Naive thymus-derived CD8-positive, alpha-beta T cell (primary cell): ENCODE data around the gene CALN1. TPM values are rescaled to one million over a fixed set of nuclear protein-coding genes. Genes with fewer than 3 reads are reported as not detected.
"Not testable (repeated sequence)": the region's sequence is repeated elsewhere in the genome, so short reads cannot be mapped to it uniquely, and the experiment has no call there.

ENCODE experiments used
- ATAC-seq, 2 donors: fragments of 150-1000 bp; cut with Tn5 transposase in 1 of 2; sonication (Bioruptor Pico), chemical (Tn5 transposase) in 1 of 2; 1 replicate in 1 of 2; 2 replicates in 1 of 2; pipeline ENCODE4 v1.10.0; 2021; ENCODE audit warnings: mild to moderate bottlenecking in 2 of 2, moderate library complexity in 2 of 2
- POLR2A ChIA-PET: fragments of 350-600 bp; sonication (Branson Sonifier 250); formaldehyde crosslinking; loops from one replicate; lab custom pipeline; 2021; ENCODE audit warnings: antibody characterized with exemption; lab: Charles Lee
- DNase-seq, 10 donors: peaks; one replicate each; pipeline versions ENCODE4 v3.0.0 to v3.0.0-alpha.2; 2020 to 2022
- H3K27ac Mint-ChIP-seq, 10 donors: one replicate each; pipeline ENCODE4 v1.8.0; 2020 to 2022; ENCODE audit warnings: mild to moderate bottlenecking in 10 of 10, mixed read lengths in 10 of 10, moderate library complexity in 4 of 10, inconsistent platforms in 1 of 10
- H3K27me3 Mint-ChIP-seq, 5 donors: one replicate each; pipeline ENCODE4 v1.8.0; 2021 to 2022; ENCODE audit warnings: mixed read lengths in 5 of 5
- H3K36me3 Mint-ChIP-seq, 3 donors: one replicate each; pipeline ENCODE4 v1.8.0; 2020 to 2022; ENCODE audit warnings: mixed read lengths in 3 of 3, mild to moderate bottlenecking in 2 of 3, inconsistent platforms in 1 of 3
- H3K4me1 Mint-ChIP-seq, 4 donors: one replicate each; pipeline ENCODE4 v1.8.0; 2021 to 2022; ENCODE audit warnings: mixed read lengths in 4 of 4
- H3K4me3 Mint-ChIP-seq, 10 donors: one replicate each; pipeline ENCODE4 v1.8.0; 2020 to 2022; ENCODE audit warnings: mild to moderate bottlenecking in 10 of 10, mixed read lengths in 10 of 10, moderate library complexity in 6 of 10, inconsistent platforms in 1 of 10
- H3K9me3 Mint-ChIP-seq, 9 donors: one replicate each; pipeline ENCODE4 v1.8.0; 2020 to 2022; ENCODE audit warnings: mixed read lengths in 9 of 9, mild to moderate bottlenecking in 3 of 9, inconsistent platforms in 1 of 9, moderate library complexity in 1 of 9
- polyA plus RNA-seq, 3 donors: library from polyadenylated mRNA; unstranded; fragments of 300-500 nt; fragmentation: Illumina TruSeq; gene quantifications; one replicate each; pipeline ENCODE4 v1.2.3, GENCODE V29; 2021
- total RNA-seq, 8 experiments: library from RNA in 2 of 8; stranded (reverse) in 2 of 8; gene quantifications; one replicate each; pipeline ENCODE4 v1.2.3 and lab custom pipeline; 2021 to 2026

The CALN1 gene
- total and polyA plus RNA-seq, 5 experiments from 2014 or later, result 0.15 TPM; not detected in 4

- no peaks in the 10 kb centered on the region for H3K4me1 Mint-ChIP-seq
Measured at GRCh38 chr7:71942115-71942514, 470.0 kb downstream of the CALN1 start.

GRCh38 chr7:71937840-71938371 lies 474.2 kb downstream of the CALN1 start:
- Mint-ChIP-seq H3K4me1 (peaks cover 0 to 2% (median 0%) of the 10 kb centered on the region in 4 donors), H3K9me3 (peaks cover 0 to 36% (median 10%) of the 10 kb centered on the region in 9 donors), H3K27me3 (no peaks in the 10 kb centered on the region), H3K4me3 (no peak overlapping the region), H3K36me3 (peaks cover 0 to 11% (median 0%) of the 10 kb centered on the region in 3 donors), H3K27ac (no peak overlapping the region)
- POLR2A ChIA-PET, result no interaction called here
- DNase-seq (no peak), ATAC-seq (no peak)

More at GRCh38 chr7:71942115-71942514, 470.0 kb downstream of the CALN1 start:
- peaks cover 0 to 16% (median under 1%) of the 10 kb centered on the region in 9 donors for H3K9me3 Mint-ChIP-seq
- DNase-seq (no peak), ATAC-seq (no peak)
- H3K27ac Mint-ChIP-seq, result no peak overlapping the region
- H3K27me3 Mint-ChIP-seq, result no peaks in the 10 kb centered on the region
- no peak overlapping the region for H3K4me3 Mint-ChIP-seq
- no peaks in the 10 kb centered on the region for H3K36me3 Mint-ChIP-seq
- POLR2A ChIA-PET, result no interaction called here

DNA sequence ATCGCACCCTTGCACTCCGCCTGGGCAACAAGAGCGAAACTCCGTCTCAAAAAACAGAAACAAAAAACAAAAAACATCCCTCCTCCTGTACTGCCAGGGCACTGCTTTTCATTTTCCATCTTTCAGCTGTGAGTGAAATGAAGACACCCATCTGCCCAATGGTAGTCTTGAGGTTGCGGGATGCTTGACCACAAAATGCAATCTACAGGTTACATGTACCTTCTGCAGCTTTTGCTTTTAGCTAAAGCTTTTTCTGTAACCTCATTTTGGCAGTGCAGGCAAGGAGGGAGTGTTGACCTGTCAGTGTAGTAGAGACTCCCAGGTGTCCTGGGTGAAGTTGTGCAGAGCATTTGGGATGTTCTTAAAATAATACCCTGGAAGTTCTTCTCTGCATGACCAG lies 476.5 kb downstream of the CALN1 start:
- Mint-ChIP-seq H3K27me3 (no peaks in the 10 kb centered on the region), H3K9me3 (peaks cover 0 to 37% (median 10%) of the 10 kb centered on the region in 9 donors)

GRCh38 chr7:71933426-71933825 lies 478.7 kb downstream of the CALN1 start:
- Mint-ChIP-seq H3K4me1 (peaks cover 0 to 2% (median 0%) of the 10 kb centered on the region in 4 donors), H3K36me3 (peaks cover 0 to 11% (median 0%) of the 10 kb centered on the region in 3 donors), H3K27me3 (no peaks in the 10 kb centered on the region), H3K9me3 (peaks cover 0 to 35% (median 18%) of the 10 kb centered on the region in 9 donors), H3K4me3 (no peak overlapping the region), H3K27ac (no peak overlapping the region)
- POLR2A ChIA-PET, result no interaction called here
- ATAC-seq (no peak), DNase-seq (no peak)

More for the DNA sequence above, 476.5 kb downstream of the CALN1 start:
- no peak overlapping the region for H3K27ac Mint-ChIP-seq
- no peak for ATAC-seq
- DNase-seq, result no peak
- H3K4me1 Mint-ChIP-seq, result peaks cover 0 to 2% (median 0%) of the 10 kb centered on the region in 4 donors
- H3K4me3 Mint-ChIP-seq, result no peak overlapping the region
- peaks cover 0 to 11% (median 0%) of the 10 kb centered on the region in 3 donors for H3K36me3 Mint-ChIP-seq
- POLR2A ChIA-PET, result no interaction called here

DNA sequence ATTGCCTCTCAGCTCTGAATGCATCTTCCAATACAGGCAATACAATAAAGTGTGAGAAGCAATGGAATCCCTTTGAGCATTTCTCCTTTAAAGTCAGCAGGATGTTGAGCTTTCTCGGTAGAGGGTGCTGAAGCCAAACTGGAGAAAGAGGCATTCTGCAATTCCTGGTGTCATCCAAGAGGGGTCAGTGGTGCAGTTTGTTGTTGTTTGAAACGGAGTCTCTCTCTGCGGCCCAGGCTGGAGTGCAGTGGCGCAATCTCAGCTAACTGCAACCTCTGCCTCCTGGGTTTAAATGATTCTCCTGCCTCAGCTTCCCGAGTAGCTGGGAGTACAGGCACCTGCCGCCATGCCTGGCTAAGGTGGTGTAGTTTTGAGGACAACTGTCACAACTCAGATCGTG lies 486.5 kb downstream of the CALN1 start:
- Mint-ChIP-seq H3K36me3 (peaks cover 0 to 16% (median 0%) of the 10 kb centered on the region in 3 donors), H3K4me1 (no peaks in the 10 kb centered on the region), H3K9me3 (peaks cover 7 to 45% (median 27%) of the 10 kb centered on the region in 9 donors), H3K4me3 (no peak overlapping the region), H3K27me3 (no peaks in the 10 kb centered on the region), H3K27ac (no peak overlapping the region)
- ATAC-seq, result no peak
- POLR2A ChIA-PET, result no interaction called here
- no peak for DNase-seq

- POLR2A ChIA-PET, ATAC-seq, H3K27me3 Mint-ChIP-seq, H3K27ac Mint-ChIP-seq, H3K36me3 Mint-ChIP-seq, H3K4me3 Mint-ChIP-seq, DNase-seq, H3K4me1 Mint-ChIP-seq: not testable (repeated sequence)
- H3K9me3 Mint-ChIP-seq, result peaks cover 3 to 30% (median 12%) of the 10 kb centered on the region in 9 donors
Measured at GRCh38 chr7:71914204-71914603, 497.9 kb downstream of the CALN1 start.

DNA sequence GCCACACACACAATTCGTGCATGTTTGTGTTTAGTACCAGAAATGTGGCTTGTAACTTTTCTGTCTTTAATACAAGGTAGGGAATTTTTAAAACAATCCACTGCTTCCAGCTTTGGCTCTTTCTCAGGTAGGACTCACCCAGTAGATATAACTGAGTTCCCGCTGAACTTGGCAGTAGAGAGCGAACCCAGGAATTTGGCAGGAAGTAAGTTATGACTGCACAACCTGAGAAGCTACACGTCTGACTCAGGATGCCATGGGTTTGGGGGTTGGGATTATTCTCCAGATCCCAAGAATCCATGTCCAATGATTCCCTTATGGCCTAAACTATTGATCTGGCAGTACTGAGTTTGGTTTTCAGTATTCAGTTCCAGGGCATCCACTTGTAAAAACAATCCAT lies 499.7 kb downstream of the CALN1 start:
- Mint-ChIP-seq H3K27me3 (peaks cover 0 to 6% (median 0%) of the 10 kb centered on the region in 5 donors), H3K9me3 (peaks cover 3 to 30% (median 12%) of the 10 kb centered on the region in 9 donors), H3K36me3 (peaks cover 0 to 7% (median 0%) of the 10 kb centered on the region in 3 donors), H3K4me1 (no peaks in the 10 kb centered on the region), H3K4me3 (no peak overlapping the region), H3K27ac (no peak overlapping the region)
- ATAC-seq (no peak), DNase-seq (no peak)
- POLR2A ChIA-PET, result no interaction called here

GRCh38 chr7:71911051-71911450 lies 501.1 kb downstream of the CALN1 start:
- Mint-ChIP-seq H3K9me3 (peaks cover 3 to 31% (median 10%) of the 10 kb centered on the region in 9 donors), H3K27me3 (peaks cover 0 to 2% (median 0%) of the 10 kb centered on the region in 5 donors), H3K27ac (no peak overlapping the region), H3K4me1 (no peaks in the 10 kb centered on the region), H3K36me3 (peaks cover 0 to 7% (median 0%) of the 10 kb centered on the region in 3 donors), H3K4me3 (no peak overlapping the region)
- ATAC-seq (no peak), DNase-seq (no peak)
- POLR2A ChIA-PET, result no interaction called here

GRCh38 chr7:71905821-71906220 lies 506.3 kb downstream of the CALN1 start:
- no peak overlapping the region for H3K27ac Mint-ChIP-seq
- H3K4me1 Mint-ChIP-seq, result no peaks in the 10 kb centered on the region
- no peaks in the 10 kb centered on the region for H3K27me3 Mint-ChIP-seq
- H3K4me3 Mint-ChIP-seq, result no peak overlapping the region
- ATAC-seq, result no peak
- POLR2A ChIA-PET, result no interaction called here
- DNase-seq, result no peak
- H3K9me3 Mint-ChIP-seq, result peaks cover 2 to 36% (median 17%) of the 10 kb centered on the region in 9 donors
- H3K36me3 Mint-ChIP-seq, result no peaks in the 10 kb centered on the region

GRCh38 chr7:71904484-71904883 lies 507.7 kb downstream of the CALN1 start:
- Mint-ChIP-seq H3K9me3 (peaks cover 2 to 29% (median 12%) of the 10 kb centered on the region in 9 donors), H3K27ac (no peak overlapping the region), H3K36me3 (no peaks in the 10 kb centered on the region), H3K4me3 (no peak overlapping the region), H3K27me3 (no peaks in the 10 kb centered on the region), H3K4me1 (no peaks in the 10 kb centered on the region)
- POLR2A ChIA-PET, result no interaction called here
- DNase-seq (no peak), ATAC-seq (no peak)

GRCh38 chr7:71900556-71900955 lies 511.6 kb downstream of the CALN1 start:
- H3K27ac Mint-ChIP-seq, result no peak overlapping the region
- no peaks in the 10 kb centered on the region for H3K36me3 Mint-ChIP-seq
- no peak overlapping the region for H3K4me3 Mint-ChIP-seq
- ATAC-seq, result no peak
- H3K27me3 Mint-ChIP-seq, result peaks cover 0 to 4% (median 0%) of the 10 kb centered on the region in 5 donors
- DNase-seq, result no peak
- POLR2A ChIA-PET, result no interaction called here
- H3K9me3 Mint-ChIP-seq, result peaks cover 2 to 21% (median 7%) of the 10 kb centered on the region in 9 donors
- peaks cover 0 to 3% (median 0%) of the 10 kb centered on the region in 4 donors for H3K4me1 Mint-ChIP-seq

DNA sequence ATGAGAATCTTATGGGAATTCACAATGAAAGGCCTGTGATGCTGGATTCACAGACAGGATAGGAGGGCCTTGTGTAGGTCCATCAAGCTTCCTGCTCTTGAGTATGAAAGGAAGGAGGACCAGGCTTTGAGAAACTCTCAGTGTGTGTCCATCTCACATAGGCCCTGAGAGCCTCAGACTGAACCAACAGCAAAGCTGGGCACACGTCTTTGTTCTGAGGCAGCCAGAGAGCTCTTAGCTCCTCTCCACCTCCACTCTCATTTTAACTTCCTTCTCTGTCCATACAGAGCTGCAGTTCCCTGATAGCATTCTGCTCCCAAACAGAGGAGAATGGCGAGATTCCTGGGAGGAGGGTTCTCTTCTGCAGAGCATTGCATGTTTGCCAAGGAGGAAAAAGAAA lies 515.6 kb downstream of the CALN1 start:
- H3K4me1 Mint-ChIP-seq, result peaks cover 0 to 3% (median 0%) of the 10 kb centered on the region in 4 donors
- peaks cover 0 to 5% (median under 1%) of the 10 kb centered on the region in 9 donors for H3K9me3 Mint-ChIP-seq
- DNase-seq (no peak), ATAC-seq (no peak)
- H3K27me3 Mint-ChIP-seq, result peaks cover 0 to 8% (median 0%) of the 10 kb centered on the region in 5 donors
- no peak overlapping the region for H3K4me3 Mint-ChIP-seq
- POLR2A ChIA-PET, result no interaction called here
- H3K27ac Mint-ChIP-seq, result no peak overlapping the region
- H3K36me3 Mint-ChIP-seq, result no peaks in the 10 kb centered on the region

DNA sequence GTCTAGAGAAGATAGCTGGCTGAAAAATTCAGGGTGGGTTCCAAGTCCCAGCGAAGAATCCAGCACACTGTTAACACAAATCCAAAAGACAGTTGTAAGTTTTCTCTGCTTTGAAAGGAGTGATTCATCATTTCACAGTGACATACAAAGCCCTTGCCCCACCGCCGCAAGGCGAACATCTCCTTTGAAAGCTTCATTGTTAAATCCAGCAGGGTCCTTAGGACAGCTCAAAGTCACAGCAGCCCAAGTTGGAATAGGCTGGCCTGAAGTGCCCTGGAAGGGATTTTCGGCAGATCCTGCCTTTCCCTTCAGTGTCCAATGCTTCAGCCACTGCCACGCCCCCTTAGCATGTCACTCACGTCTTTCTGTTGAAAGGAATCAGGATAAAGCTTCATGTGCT lies 526.1 kb downstream of the CALN1 start:
- POLR2A ChIA-PET, result no interaction called here
- no peak for ATAC-seq
- Mint-ChIP-seq H3K36me3 (peaks cover 0 to 22% (median 0%) of the 10 kb centered on the region in 3 donors), H3K27me3 (peaks cover 0 to 1% (median 0%) of the 10 kb centered on the region in 5 donors), H3K9me3 (peaks cover 9 to 43% (median 18%) of the 10 kb centered on the region in 9 donors), H3K27ac (no peak overlapping the region), H3K4me3 (no peak overlapping the region), H3K4me1 (no peaks in the 10 kb centered on the region)
- DNase-seq, result no peak
